Keratinocyte (primary cell): Measurements from ENCODE around the gene POLR1B.

Experiments
- EZH2 ChIP-seq: IDR thresholded peaks from one replicate; pipeline ENCODE4 v1.6.1; 2012; ENCODE audit warnings: inconsistent platforms, mild to moderate bottlenecking, low read length, moderate library complexity
- TF ChIP-seq, protein P1 (sequence below), 3 experiments: IDR thresholded peaks in 1 of 3; conservative IDR thresholded peaks in 1 of 3; optimal IDR thresholded peaks in 1 of 3; 2 replicates in 2 of 3; 3 replicates in 1 of 3; pipeline versions ENCODE3 to v1.5.1; 2011; ENCODE audit warnings: low read length in 3 of 3, mild to moderate bottlenecking in 3 of 3, moderate library complexity in 2 of 3, control low read depth in 1 of 3, inconsistent platforms in 1 of 3; ENCODE audit not compliant: insufficient read depth in 2 of 3; ENCODE audit errors: extremely low read depth in 1 of 3

DNA sequence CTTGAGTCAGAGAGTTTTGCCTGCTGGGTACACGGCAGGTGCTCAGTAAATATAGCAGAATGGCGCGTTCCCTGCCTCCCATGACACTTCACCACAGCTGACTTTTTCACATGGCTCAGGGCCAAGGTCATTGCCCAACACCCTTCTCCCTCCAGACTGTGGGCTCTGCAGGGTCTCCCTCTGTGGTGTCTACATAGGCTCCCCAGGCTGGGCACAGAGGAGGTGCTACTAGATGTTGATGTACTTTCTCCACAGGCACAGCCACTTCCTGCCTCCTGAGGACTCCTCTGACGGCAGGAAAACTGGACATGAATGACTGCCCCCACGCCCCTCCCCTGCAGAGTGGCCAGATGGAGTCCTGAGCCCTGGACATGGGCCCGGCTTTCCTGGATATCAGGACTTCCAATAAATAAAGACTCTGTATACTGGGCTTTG lies 46.4 kb downstream of the POLR1B start:
- TF ChIP-seq, protein P1, sequence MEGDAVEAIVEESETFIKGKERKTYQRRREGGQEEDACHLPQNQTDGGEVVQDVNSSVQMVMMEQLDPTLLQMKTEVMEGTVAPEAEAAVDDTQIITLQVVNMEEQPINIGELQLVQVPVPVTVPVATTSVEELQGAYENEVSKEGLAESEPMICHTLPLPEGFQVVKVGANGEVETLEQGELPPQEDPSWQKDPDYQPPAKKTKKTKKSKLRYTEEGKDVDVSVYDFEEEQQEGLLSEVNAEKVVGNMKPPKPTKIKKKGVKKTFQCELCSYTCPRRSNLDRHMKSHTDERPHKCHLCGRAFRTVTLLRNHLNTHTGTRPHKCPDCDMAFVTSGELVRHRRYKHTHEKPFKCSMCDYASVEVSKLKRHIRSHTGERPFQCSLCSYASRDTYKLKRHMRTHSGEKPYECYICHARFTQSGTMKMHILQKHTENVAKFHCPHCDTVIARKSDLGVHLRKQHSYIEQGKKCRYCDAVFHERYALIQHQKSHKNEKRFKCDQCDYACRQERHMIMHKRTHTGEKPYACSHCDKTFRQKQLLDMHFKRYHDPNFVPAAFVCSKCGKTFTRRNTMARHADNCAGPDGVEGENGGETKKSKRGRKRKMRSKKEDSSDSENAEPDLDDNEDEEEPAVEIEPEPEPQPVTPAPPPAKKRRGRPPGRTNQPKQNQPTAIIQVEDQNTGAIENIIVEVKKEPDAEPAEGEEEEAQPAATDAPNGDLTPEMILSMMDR (optimal IDR thresholded peaks at IDR 0.05 in 1 of 3, IDR thresholded peaks at IDR 0.05 in 1 of 3, conservative IDR thresholded peaks at IDR 0.05 in 1 of 3; ENCODE audit: extremely low read depth in 1 of 3, insufficient read depth in 2 of 3, low read length in 3 of 3), result no peak
- no peak for TF ChIP-seq EZH2
